GM12878 (cell line): ENCODE results near the gene SLC38A8.

Experiments used
- CHD2 ChIP-seq: IDR thresholded peaks from 2 replicates; pipeline ENCODE4 v1.6.1; 2011; ENCODE audit warnings: low read depth, low read length, improper control_type of control experiment, borderline replicate concordance
- NFIC ChIP-seq: IDR thresholded peaks from 2 replicates; pipeline ENCODE4 v1.6.1; 2012; ENCODE audit warnings: low read depth, mild to moderate bottlenecking, inconsistent platforms, low read length, moderate library complexity
- NR2C2 ChIP-seq: IDR thresholded peaks from 2 replicates; pipeline ENCODE4 v1.6.1; 2011; ENCODE audit warnings: borderline replicate concordance, low read depth; ENCODE audit not compliant: control insufficient read depth, insufficient read length
- POLR2A ChIP-seq: IDR thresholded peaks from 2 replicates; pipeline ENCODE4 v1.6.1; 2011; ENCODE audit warnings: low read depth, mild to moderate bottlenecking, low read length
- RAD21 ChIP-seq: IDR thresholded peaks from 2 replicates; pipeline ENCODE4 v1.6.1; 2011; ENCODE audit warnings: mild to moderate bottlenecking, low read depth, low read length, moderate library complexity; ENCODE audit not compliant: insufficient read depth
- SIX5 ChIP-seq: IDR thresholded peaks from 2 replicates; pipeline ENCODE4 v1.6.1; 2011; ENCODE audit warnings: mild to moderate bottlenecking, low read depth, low read length, moderate library complexity; ENCODE audit not compliant: severe bottlenecking
- SPI1 ChIP-seq: IDR thresholded peaks from 2 replicates; pipeline ENCODE4 v1.6.1; 2011; ENCODE audit warnings: low read depth, mild to moderate bottlenecking, low read length, moderate library complexity, borderline replicate concordance; ENCODE audit not compliant: insufficient read depth
- TF ChIP-seq, protein P1 (sequence below): IDR thresholded peaks from 2 replicates; pipeline ENCODE4 v1.6.1; 2011; ENCODE audit warnings: low read depth, low read length, improper control_type of control experiment, borderline replicate concordance
- TF ChIP-seq, protein P2 (sequence below): fragments of 450-650 bp; formaldehyde crosslinking; IDR thresholded peaks from 2 replicates; pipeline ENCODE4 v1.4.0; 2020; ENCODE audit warnings: mild to moderate bottlenecking, moderate library complexity
- TF ChIP-seq, protein P3 (sequence below): IDR thresholded peaks from 2 replicates; pipeline ENCODE4 v1.6.1; 2011; ENCODE audit warnings: low read depth, mild to moderate bottlenecking, low read length, moderate library complexity, borderline replicate concordance; ENCODE audit errors: extremely low read depth

DNA sequence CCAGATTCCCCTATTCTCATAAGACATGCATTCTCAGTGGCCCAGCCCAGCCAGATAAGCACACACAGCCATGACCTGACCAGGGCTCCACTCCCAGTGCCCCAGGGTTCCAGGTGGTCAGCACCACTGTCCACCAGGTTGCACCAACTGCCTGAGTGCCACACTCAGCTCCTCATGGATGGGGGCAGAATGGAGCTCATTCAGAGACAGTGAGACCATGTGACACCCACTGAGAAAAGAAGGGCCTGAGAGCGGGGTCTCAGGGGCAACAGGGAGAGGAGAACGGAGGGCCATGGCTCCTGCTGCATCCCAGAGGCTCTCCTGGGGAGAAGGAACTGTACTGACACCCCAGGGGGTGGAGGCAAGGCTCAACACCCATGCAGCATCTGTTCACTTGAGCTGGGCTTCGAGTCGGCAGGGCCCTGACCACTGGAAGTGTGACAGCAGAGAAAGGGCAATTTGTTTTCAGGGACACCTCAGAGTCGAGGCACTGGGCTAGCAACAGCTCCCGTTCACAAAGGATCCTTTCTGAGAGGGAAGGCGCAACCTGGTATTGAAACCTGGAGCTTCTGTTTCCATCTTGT lies 18.7 kb upstream of the SLC38A8 start:
- no peak for TF ChIP-seq NR2C2
- no peak for TF ChIP-seq POLR2A
- TF ChIP-seq, protein P1, sequence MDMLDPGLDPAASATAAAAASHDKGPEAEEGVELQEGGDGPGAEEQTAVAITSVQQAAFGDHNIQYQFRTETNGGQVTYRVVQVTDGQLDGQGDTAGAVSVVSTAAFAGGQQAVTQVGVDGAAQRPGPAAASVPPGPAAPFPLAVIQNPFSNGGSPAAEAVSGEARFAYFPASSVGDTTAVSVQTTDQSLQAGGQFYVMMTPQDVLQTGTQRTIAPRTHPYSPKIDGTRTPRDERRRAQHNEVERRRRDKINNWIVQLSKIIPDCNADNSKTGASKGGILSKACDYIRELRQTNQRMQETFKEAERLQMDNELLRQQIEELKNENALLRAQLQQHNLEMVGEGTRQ = no peak
- no peak for TF ChIP-seq RAD21
- TF ChIP-seq, protein P2, sequence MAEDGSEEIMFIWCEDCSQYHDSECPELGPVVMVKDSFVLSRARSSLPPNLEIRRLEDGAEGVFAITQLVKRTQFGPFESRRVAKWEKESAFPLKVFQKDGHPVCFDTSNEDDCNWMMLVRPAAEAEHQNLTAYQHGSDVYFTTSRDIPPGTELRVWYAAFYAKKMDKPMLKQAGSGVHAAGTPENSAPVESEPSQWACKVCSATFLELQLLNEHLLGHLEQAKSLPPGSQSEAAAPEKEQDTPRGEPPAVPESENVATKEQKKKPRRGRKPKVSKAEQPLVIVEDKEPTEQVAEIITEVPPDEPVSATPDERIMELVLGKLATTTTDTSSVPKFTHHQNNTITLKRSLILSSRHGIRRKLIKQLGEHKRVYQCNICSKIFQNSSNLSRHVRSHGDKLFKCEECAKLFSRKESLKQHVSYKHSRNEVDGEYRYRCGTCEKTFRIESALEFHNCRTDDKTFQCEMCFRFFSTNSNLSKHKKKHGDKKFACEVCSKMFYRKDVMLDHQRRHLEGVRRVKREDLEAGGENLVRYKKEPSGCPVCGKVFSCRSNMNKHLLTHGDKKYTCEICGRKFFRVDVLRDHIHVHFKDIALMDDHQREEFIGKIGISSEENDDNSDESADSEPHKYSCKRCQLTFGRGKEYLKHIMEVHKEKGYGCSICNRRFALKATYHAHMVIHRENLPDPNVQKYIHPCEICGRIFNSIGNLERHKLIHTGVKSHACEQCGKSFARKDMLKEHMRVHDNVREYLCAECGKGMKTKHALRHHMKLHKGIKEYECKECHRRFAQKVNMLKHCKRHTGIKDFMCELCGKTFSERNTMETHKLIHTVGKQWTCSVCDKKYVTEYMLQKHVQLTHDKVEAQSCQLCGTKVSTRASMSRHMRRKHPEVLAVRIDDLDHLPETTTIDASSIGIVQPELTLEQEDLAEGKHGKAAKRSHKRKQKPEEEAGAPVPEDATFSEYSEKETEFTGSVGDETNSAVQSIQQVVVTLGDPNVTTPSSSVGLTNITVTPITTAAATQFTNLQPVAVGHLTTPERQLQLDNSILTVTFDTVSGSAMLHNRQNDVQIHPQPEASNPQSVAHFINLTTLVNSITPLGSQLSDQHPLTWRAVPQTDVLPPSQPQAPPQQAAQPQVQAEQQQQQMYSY (CRISPR knock-in tag) = no peak
- TF ChIP-seq NFIC = no peak
- no peak for TF ChIP-seq SPI1
- TF ChIP-seq, protein P3, sequence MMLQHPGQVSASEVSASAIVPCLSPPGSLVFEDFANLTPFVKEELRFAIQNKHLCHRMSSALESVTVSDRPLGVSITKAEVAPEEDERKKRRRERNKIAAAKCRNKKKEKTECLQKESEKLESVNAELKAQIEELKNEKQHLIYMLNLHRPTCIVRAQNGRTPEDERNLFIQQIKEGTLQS = no peak
- no peak for TF ChIP-seq SIX5
- TF ChIP-seq CHD2 = no peak
